ENCODE measurements around the gene CNR2. TPM values are rescaled to one million over a fixed set of nuclear protein-coding genes. Genes with fewer than 3 reads are reported as not detected.

Gene CNR2
- total RNA-seq, 6 experiments from 2014 or later = not detected

GRCh38 chr1:23895082-23895481, 18.1 kb downstream of the CNR2 start:
- Mint-ChIP-seq H3K27me3 (ENCODE audit: insufficient read depth) (peaks cover 46% of the 10 kb centered on the region), H3K27ac (no peak overlapping the region), H3K4me1 (ENCODE audit: low read depth) (no peaks in the 10 kb centered on the region), H3K9me3 (no peaks in the 10 kb centered on the region), H3K36me3 (ENCODE audit: low read depth) (no peaks in the 10 kb centered on the region), H3K4me3 (no peak overlapping the region)
- TF ChIP-seq, protein P1, sequence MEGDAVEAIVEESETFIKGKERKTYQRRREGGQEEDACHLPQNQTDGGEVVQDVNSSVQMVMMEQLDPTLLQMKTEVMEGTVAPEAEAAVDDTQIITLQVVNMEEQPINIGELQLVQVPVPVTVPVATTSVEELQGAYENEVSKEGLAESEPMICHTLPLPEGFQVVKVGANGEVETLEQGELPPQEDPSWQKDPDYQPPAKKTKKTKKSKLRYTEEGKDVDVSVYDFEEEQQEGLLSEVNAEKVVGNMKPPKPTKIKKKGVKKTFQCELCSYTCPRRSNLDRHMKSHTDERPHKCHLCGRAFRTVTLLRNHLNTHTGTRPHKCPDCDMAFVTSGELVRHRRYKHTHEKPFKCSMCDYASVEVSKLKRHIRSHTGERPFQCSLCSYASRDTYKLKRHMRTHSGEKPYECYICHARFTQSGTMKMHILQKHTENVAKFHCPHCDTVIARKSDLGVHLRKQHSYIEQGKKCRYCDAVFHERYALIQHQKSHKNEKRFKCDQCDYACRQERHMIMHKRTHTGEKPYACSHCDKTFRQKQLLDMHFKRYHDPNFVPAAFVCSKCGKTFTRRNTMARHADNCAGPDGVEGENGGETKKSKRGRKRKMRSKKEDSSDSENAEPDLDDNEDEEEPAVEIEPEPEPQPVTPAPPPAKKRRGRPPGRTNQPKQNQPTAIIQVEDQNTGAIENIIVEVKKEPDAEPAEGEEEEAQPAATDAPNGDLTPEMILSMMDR (IDR thresholded peaks at IDR 0.05) = no peak
- no peak for DNase-seq

- no peak overlapping the region for H3K4me3 Mint-ChIP-seq
- no peaks in the 10 kb centered on the region for H3K36me3 Mint-ChIP-seq (ENCODE audit: low read depth)
- no peaks in the 10 kb centered on the region for H3K4me1 Mint-ChIP-seq (ENCODE audit: low read depth)
- TF ChIP-seq, protein P1 (IDR thresholded peaks at IDR 0.05) = no peak
- no peaks in the 10 kb centered on the region for H3K9me3 Mint-ChIP-seq
- no peak for DNase-seq
- no peak overlapping the region for H3K27ac Mint-ChIP-seq
- H3K27me3 Mint-ChIP-seq (ENCODE audit: insufficient read depth) = peaks cover 44% of the 10 kb centered on the region
Measured at GRCh38 chr1:23889074-23889473, 24.1 kb downstream of the CNR2 start.

- peaks cover 20% of the 10 kb centered on the region for H3K27me3 Mint-ChIP-seq (ENCODE audit: insufficient read depth)
- H3K36me3 Mint-ChIP-seq (ENCODE audit: low read depth) = no peaks in the 10 kb centered on the region
- no peak for DNase-seq
- TF ChIP-seq, protein P1 (IDR thresholded peaks at IDR 0.05) = no peak
- H3K4me3 Mint-ChIP-seq = no peak overlapping the region
- H3K27ac Mint-ChIP-seq = no peak overlapping the region
- H3K4me1 Mint-ChIP-seq (ENCODE audit: low read depth) = no peaks in the 10 kb centered on the region
- peaks cover 2% of the 10 kb centered on the region for H3K9me3 Mint-ChIP-seq
Measured at GRCh38 chr1:23885222-23885621, 27.9 kb downstream of the CNR2 start.

DNA sequence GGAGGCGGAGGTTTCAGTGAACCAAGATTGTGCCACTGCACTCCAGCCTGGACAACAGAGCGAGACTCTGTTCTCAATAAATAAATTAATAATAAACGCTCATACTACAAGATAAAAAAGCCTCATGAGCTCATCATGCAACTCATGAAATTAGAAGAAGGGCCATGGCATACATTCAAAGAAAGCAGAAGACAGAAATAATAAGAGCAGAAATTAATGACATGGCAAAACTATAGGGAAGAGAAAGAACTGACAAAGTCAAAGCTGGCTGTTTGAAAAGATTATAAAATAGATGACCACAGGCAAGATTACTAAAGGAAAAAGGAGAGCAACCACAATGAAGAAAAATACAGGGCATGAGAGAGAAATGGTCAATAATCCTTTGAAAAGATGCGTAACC, 30.4 kb downstream of the CNR2 start:
- TF ChIP-seq, protein P1 (IDR thresholded peaks at IDR 0.05) = no peak

DNA sequence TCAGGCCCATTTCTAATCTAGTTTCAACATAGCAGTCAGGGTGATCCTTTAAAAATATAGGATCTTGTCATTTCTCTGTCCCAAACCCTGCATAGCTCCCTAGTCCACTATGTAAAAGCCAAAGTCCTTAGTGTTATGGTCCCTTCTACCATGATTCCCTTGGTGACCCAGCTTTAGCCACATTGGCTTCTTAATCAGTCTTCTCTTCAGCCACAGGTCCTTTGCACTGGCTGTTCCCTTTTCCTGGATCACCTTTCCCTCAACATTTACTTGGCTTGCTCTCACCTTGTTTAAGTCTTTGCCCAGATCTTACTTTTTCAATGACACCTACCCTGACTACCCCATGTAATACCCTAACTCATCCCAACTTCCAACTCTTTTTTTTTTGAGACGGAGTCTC, 33.4 kb downstream of the CNR2 start:
- H3K27ac Mint-ChIP-seq = no peak overlapping the region
- peaks cover 6% of the 10 kb centered on the region for H3K27me3 Mint-ChIP-seq (ENCODE audit: insufficient read depth)
- H3K9me3 Mint-ChIP-seq = peaks cover 43% of the 10 kb centered on the region
- H3K4me3 Mint-ChIP-seq = no peak overlapping the region
- DNase-seq = no peak
- H3K36me3 Mint-ChIP-seq (ENCODE audit: low read depth) = peaks cover 27% of the 10 kb centered on the region
- TF ChIP-seq, protein P1 (IDR thresholded peaks at IDR 0.05) = no peak
- no peaks in the 10 kb centered on the region for H3K4me1 Mint-ChIP-seq (ENCODE audit: low read depth)

More for the DNA sequence above, 30.4 kb downstream of the CNR2 start:
- H3K9me3 Mint-ChIP-seq = peaks cover 27% of the 10 kb centered on the region
- peaks cover 8% of the 10 kb centered on the region for H3K27me3 Mint-ChIP-seq (ENCODE audit: insufficient read depth)
- H3K4me3 Mint-ChIP-seq = no peak overlapping the region
- H3K4me1 Mint-ChIP-seq (ENCODE audit: low read depth) = no peaks in the 10 kb centered on the region
- peaks cover 15% of the 10 kb centered on the region for H3K36me3 Mint-ChIP-seq (ENCODE audit: low read depth)
- H3K27ac Mint-ChIP-seq = no peak overlapping the region
- no peak for DNase-seq

DNA sequence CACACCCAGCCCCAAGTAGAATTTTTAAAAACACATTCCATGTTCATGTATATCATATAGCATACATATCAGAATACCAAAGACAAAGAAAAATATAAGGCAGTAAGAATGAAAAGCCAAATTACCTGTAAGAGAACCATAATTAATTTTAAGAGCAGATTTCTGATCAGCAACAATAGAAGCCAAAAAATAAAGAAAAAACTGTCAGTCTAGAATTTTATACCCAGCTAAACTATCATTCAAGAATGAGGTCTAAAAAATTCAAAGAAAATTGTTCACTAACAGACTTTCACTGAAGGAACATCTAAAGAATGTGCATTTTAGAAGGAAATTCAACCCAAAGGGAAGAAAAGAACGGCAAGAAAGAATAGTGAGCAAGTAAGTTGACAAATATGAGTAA, 34.5 kb downstream of the CNR2 start:
- Mint-ChIP-seq H3K9me3 (peaks cover 43% of the 10 kb centered on the region), H3K36me3 (ENCODE audit: low read depth) (peaks cover 27% of the 10 kb centered on the region), H3K4me3 (no peak overlapping the region), H3K4me1 (ENCODE audit: low read depth) (no peaks in the 10 kb centered on the region), H3K27ac (no peak overlapping the region), H3K27me3 (ENCODE audit: insufficient read depth) (peaks cover 9% of the 10 kb centered on the region)
- TF ChIP-seq, protein P1 (IDR thresholded peaks at IDR 0.05) = no peak
- DNase-seq = no peak
